ENCODE data around the gene PRKAA1.

GRCh38 chr5:40832345-40832744 lies 34.2 kb upstream of the PRKAA1 start:
- TF ChIP-seq CTCF (conservative IDR thresholded peaks at IDR 0.05): no peak
- TF ChIP-seq ZFX (IDR thresholded peaks at IDR 0.05): no peak
